CD14-positive monocyte (primary cell): ENCODE data around the gene ABCC5. TPM values are rescaled to one million over a fixed set of nuclear protein-coding genes. Genes with fewer than 3 reads are reported as not detected.

ENCODE experiments used
- DNase-seq, 3 donors: peaks; one replicate each; pipeline ENCODE4 v3.0.0-alpha.2; 2011 to 2022
- H2AFZ ChIP-seq: 2 replicates; pipeline ENCODE4 v1.6.0; 2012; ENCODE audit warnings: mild to moderate bottlenecking, low read depth, low read length, inconsistent platforms; ENCODE audit not compliant: insufficient read depth, poor library complexity, severe bottlenecking
- H3K27ac ChIP-seq, 2 donors: 1 replicate in 1 of 2; 2 replicates in 1 of 2; pipeline ENCODE4 v1.5.1; 2012 to 2013; ENCODE audit warnings: low read length in 2 of 2, control low read depth in 1 of 2, inconsistent platforms in 1 of 2, low read depth in 1 of 2, mild to moderate bottlenecking in 1 of 2
- H3K27me3 ChIP-seq, 2 donors: one replicate each; pipeline versions ENCODE4 v1.6.0 to v1.6.1; 2011 to 2013; ENCODE audit warnings: low read length in 2 of 2; ENCODE audit not compliant: control insufficient read depth in 2 of 2, insufficient read depth in 2 of 2
- H3K36me3 ChIP-seq, 2 donors: replicated peaks in 1 of 2; 1 replicate in 1 of 2; 2 replicates in 1 of 2; pipeline versions ENCODE4 v1.5.1 to v1.6.1; 2012 to 2013; ENCODE audit warnings: low read length in 2 of 2, control low read depth in 1 of 2, inconsistent platforms in 1 of 2, mild to moderate bottlenecking in 1 of 2; ENCODE audit not compliant: insufficient read depth in 2 of 2, control insufficient read depth in 1 of 2
- H3K4me1 ChIP-seq, 2 donors: 1 replicate in 1 of 2; 2 replicates in 1 of 2; pipeline versions ENCODE4 v1.5.1 to v1.6.1; 2012 to 2013; ENCODE audit warnings: low read length in 2 of 2, control low read depth in 1 of 2, inconsistent platforms in 1 of 2, mild to moderate bottlenecking in 1 of 2, moderate library complexity in 1 of 2; ENCODE audit not compliant: insufficient read depth in 2 of 2, control insufficient read depth in 1 of 2
- H3K4me2 ChIP-seq: replicated peaks from 2 replicates; pipeline ENCODE3; 2012; ENCODE audit warnings: low read length, moderate library complexity, mild to moderate bottlenecking; ENCODE audit not compliant: poor library complexity, severe bottlenecking; ENCODE audit errors: extremely low read depth
- H3K4me3 ChIP-seq, 3 experiments: fragments of 200-600 bp in 1 of 3; sonication (generic) in 1 of 3; replicated peaks in 1 of 3; 1 replicate in 2 of 3; 2 replicates in 1 of 3; pipeline ENCODE4 v1.5.1; 2011 to 2013; ENCODE audit warnings: low read length in 3 of 3, mild to moderate bottlenecking in 3 of 3, control low read depth in 2 of 3, low read depth in 2 of 3, inconsistent platforms in 1 of 3, moderate library complexity in 1 of 3
- H3K79me2 ChIP-seq: 2 replicates; pipeline ENCODE4 v1.6.0; 2012; ENCODE audit warnings: mild to moderate bottlenecking, control low read depth, inconsistent platforms, low read length, moderate library complexity; ENCODE audit not compliant: insufficient read depth
- H3K9ac ChIP-seq: 2 replicates; pipeline ENCODE4 v1.6.0; 2017; ENCODE audit warnings: low read length, mild to moderate bottlenecking; ENCODE audit not compliant: insufficient read depth, poor library complexity, severe bottlenecking
- H3K9me3 ChIP-seq, 2 donors: replicated peaks in 1 of 2; 1 replicate in 1 of 2; 2 replicates in 1 of 2; pipeline versions ENCODE4 v1.5.1 to v1.6.1; 2012 to 2013; ENCODE audit warnings: low read length in 2 of 2, control low read depth in 1 of 2; ENCODE audit not compliant: control insufficient read depth in 1 of 2, insufficient read depth in 1 of 2
- H4K20me1 ChIP-seq: 2 replicates; pipeline ENCODE4 v1.6.0; 2012; ENCODE audit warnings: mild to moderate bottlenecking, low read length, control low read depth, moderate library complexity; ENCODE audit not compliant: insufficient read depth
- H3K27ac Mint-ChIP-seq, 7 donors: one replicate each; pipeline ENCODE4 v1.8.0; 2020; ENCODE audit warnings: mild to moderate bottlenecking in 7 of 7, mixed read lengths in 7 of 7, moderate library complexity in 6 of 7, inconsistent platforms in 2 of 7
- H3K27me3 Mint-ChIP-seq, 3 donors: one replicate each; pipeline ENCODE4 v1.8.0; 2021 to 2022; ENCODE audit warnings: low read depth in 3 of 3, mild to moderate bottlenecking in 3 of 3, mixed read lengths in 3 of 3, moderate library complexity in 3 of 3, inconsistent platforms in 1 of 3
- H3K36me3 Mint-ChIP-seq, 2 donors: one replicate each; pipeline ENCODE4 v1.8.0; 2020; ENCODE audit warnings: mixed read lengths in 2 of 2, inconsistent platforms in 1 of 2, mild to moderate bottlenecking in 1 of 2
- H3K4me1 Mint-ChIP-seq: one replicate; pipeline ENCODE4 v1.8.0; 2020; ENCODE audit warnings: mild to moderate bottlenecking, mixed read lengths
- H3K4me3 Mint-ChIP-seq, 2 donors: one replicate each; pipeline ENCODE4 v1.8.0; 2020; ENCODE audit warnings: mild to moderate bottlenecking in 2 of 2, mixed read lengths in 2 of 2, moderate library complexity in 1 of 2
- H3K9me3 Mint-ChIP-seq, 7 donors: one replicate each; pipeline ENCODE4 v1.8.0; 2020 to 2022; ENCODE audit warnings: mixed read lengths in 7 of 7, mild to moderate bottlenecking in 6 of 7, moderate library complexity in 6 of 7, inconsistent platforms in 2 of 7
- CTCF ChIP-seq: fragments of 200-600 bp; IDR thresholded peaks from one replicate; pipeline ENCODE4 v1.8.0; 2022; ENCODE audit warnings: antibody characterized with exemption, mild to moderate bottlenecking
- WGBS: methylation state at CpG from one replicate; pipeline ENCODE4 v1.1.5; 2013; ENCODE audit warnings: missing lambda C conversion rate; ENCODE audit not compliant: insufficient coverage; 5-methylcytosine and 5-hydroxymethylcytosine counted together
- intact Hi-C, 2 donors: fragments of 100-400 bp; cut with micrococcal nuclease; formaldehyde crosslinking; loops; one replicate each; pipeline versions ENCODE4 v1.15.0 to v1.15.1; 2023
- polyA plus RNA-seq, 3 donors: library from polyadenylated mRNA; depleted of rRNA in 1 of 3; unstranded in 2 of 3; stranded (reverse) in 1 of 3; fragments of 300-500 nt in 2 of 3; fragments of >200 nt in 1 of 3; fragmentation: Illumina TruSeq in 2 of 3; gene quantifications; 1 replicate in 2 of 3; 2 replicates in 1 of 3; pipeline ENCODE4 v1.2.3, GENCODE V29; 2012 to 2021

Gene ABCC5
- polyA plus RNA-seq, 3 donors: 6.2 to 30.9 (median 7.7) TPM

GRCh38 chr3:184058029-184058428, 40.3 kb upstream of the ABCC5 start:
- H3K9me3 ChIP-seq: no peaks in the 10 kb centered on the region
- no peak overlapping the region for H3K4me3 ChIP-seq
- H3K36me3 Mint-ChIP-seq: no peaks in the 10 kb centered on the region
- intact Hi-C loops: no loop called here
- TF ChIP-seq CTCF: no peak
- H3K9me3 Mint-ChIP-seq: no peaks in the 10 kb centered on the region
- no peaks in the 10 kb centered on the region for H3K4me1 ChIP-seq
- H3K79me2 ChIP-seq: no peaks in the 10 kb centered on the region
- H4K20me1 ChIP-seq: no peaks in the 10 kb centered on the region
- H3K36me3 ChIP-seq: no peaks in the 10 kb centered on the region
- H3K27ac Mint-ChIP-seq: no peak overlapping the region
- WGBS: 92% methylated on average over 4 of the region's 9 CpGs
- DNase-seq: no peak
- no peak overlapping the region for H2AFZ ChIP-seq
- H3K9ac ChIP-seq: no peak overlapping the region
- peaks cover 2% of the 10 kb centered on the region for H3K4me1 Mint-ChIP-seq
- H3K4me3 Mint-ChIP-seq: no peak overlapping the region
- H3K4me2 ChIP-seq: no peak overlapping the region
- no peak overlapping the region for H3K27ac ChIP-seq
- no peaks in the 10 kb centered on the region for H3K27me3 ChIP-seq
- H3K27me3 Mint-ChIP-seq: peaks cover 4 to 6% (median 5%) of the 10 kb centered on the region in 3 donors

- no peaks in the 10 kb centered on the region for H3K9me3 Mint-ChIP-seq
- no peak within 1 kb of the TSS for H3K4me2 ChIP-seq
- no peaks in the 10 kb centered on the region for H3K36me3 ChIP-seq
- intact Hi-C loops: no loop called here
- no peaks in the 10 kb centered on the region for H3K4me1 ChIP-seq
- TF ChIP-seq CTCF: no peak
- no peaks in the 10 kb centered on the region for H3K79me2 ChIP-seq
- no peak within 1 kb of the TSS for H3K4me3 Mint-ChIP-seq
- H3K36me3 Mint-ChIP-seq: no peaks in the 10 kb centered on the region
- peaks cover 3% of the 10 kb centered on the region for H3K4me1 Mint-ChIP-seq
- no peaks in the 10 kb centered on the region for H4K20me1 ChIP-seq
- no peak within 1 kb of the TSS for H3K9ac ChIP-seq
- H3K27ac ChIP-seq: no peak within 1 kb of the TSS
- H3K27me3 Mint-ChIP-seq: peaks cover 0 to 10% (median 8%) of the 10 kb centered on the region in 3 donors
- H3K27ac Mint-ChIP-seq: peak within 1 kb of the TSS in 1 of 7 donors; percentile 5
- no peaks in the 10 kb centered on the region for H3K27me3 ChIP-seq
- no peak within 1 kb of the TSS for H2AFZ ChIP-seq
- H3K9me3 ChIP-seq: no peaks in the 10 kb centered on the region
- H3K4me3 ChIP-seq: no peak within 1 kb of the TSS
- WGBS: 53% methylated on average over 3 of the region's 4 CpGs
- no peak for DNase-seq
Observed at GRCh38 chr3:184052767-184053166, 35.1 kb upstream of the ABCC5 start, which contains the start of gene HTR3C. TSS of gene HTR3C (plus strand) at chr3:184053047. CDS start at chr3:184053081, 34 bp downstream.
